Activated CD4-positive, alpha-beta memory T cell treated with anti-CD3 and anti-CD28 coated beads, Interleukin-2, amount 10 ng/mL, durations not matched to agents 7 days and 5 days (primary cell): ENCODE data around the gene MTMR11. TPM values are rescaled to one million over a fixed set of nuclear protein-coding genes. Genes with fewer than 3 reads are reported as not detected.
A peak's percentile ranks its signal among the peaks of the same experiment; 100 is the strongest.

Source experiments
- CTCF ChIA-PET: fragments of 350-600 bp; sonication (Branson Sonifier 250); formaldehyde crosslinking; loops from one replicate; lab custom pipeline; 2021; ENCODE audit warnings: antibody characterized with exemption, inconsistent platforms; lab: Charles Lee
- POLR2A ChIA-PET: fragments of 350-600 bp; sonication (Branson Sonifier 250); formaldehyde crosslinking; loops from one replicate; lab custom pipeline; 2021; ENCODE audit warnings: antibody characterized with exemption; lab: Charles Lee
- DNase-seq: peaks from one replicate; pipeline ENCODE4 v3.0.0-alpha.2; 2020
- H3K27ac Mint-ChIP-seq: one replicate; pipeline ENCODE4 v1.8.0; 2021; ENCODE audit warnings: mild to moderate bottlenecking, mixed read lengths
- H3K27me3 Mint-ChIP-seq: one replicate; pipeline ENCODE4 v1.8.0; 2021; ENCODE audit warnings: mixed read lengths
- H3K36me3 Mint-ChIP-seq: one replicate; pipeline ENCODE4 v1.8.0; 2021; ENCODE audit warnings: low read depth, mixed read lengths
- H3K4me1 Mint-ChIP-seq: one replicate; pipeline ENCODE4 v1.8.0; 2021; ENCODE audit warnings: mixed read lengths
- H3K4me3 Mint-ChIP-seq: one replicate; pipeline ENCODE4 v1.8.0; 2021; ENCODE audit warnings: mild to moderate bottlenecking, mixed read lengths
- H3K9me3 Mint-ChIP-seq: one replicate; pipeline ENCODE4 v1.8.0; 2021; ENCODE audit warnings: mixed read lengths
- total RNA-seq, 2 experiments: library from RNA; stranded (reverse); gene quantifications; one replicate each; pipeline ENCODE4 v1.2.3, GENCODE V29; 2021

The MTMR11 gene
- total RNA-seq, 2 experiments from 2014 or later: 19.2 to 20.7 TPM

DNA sequence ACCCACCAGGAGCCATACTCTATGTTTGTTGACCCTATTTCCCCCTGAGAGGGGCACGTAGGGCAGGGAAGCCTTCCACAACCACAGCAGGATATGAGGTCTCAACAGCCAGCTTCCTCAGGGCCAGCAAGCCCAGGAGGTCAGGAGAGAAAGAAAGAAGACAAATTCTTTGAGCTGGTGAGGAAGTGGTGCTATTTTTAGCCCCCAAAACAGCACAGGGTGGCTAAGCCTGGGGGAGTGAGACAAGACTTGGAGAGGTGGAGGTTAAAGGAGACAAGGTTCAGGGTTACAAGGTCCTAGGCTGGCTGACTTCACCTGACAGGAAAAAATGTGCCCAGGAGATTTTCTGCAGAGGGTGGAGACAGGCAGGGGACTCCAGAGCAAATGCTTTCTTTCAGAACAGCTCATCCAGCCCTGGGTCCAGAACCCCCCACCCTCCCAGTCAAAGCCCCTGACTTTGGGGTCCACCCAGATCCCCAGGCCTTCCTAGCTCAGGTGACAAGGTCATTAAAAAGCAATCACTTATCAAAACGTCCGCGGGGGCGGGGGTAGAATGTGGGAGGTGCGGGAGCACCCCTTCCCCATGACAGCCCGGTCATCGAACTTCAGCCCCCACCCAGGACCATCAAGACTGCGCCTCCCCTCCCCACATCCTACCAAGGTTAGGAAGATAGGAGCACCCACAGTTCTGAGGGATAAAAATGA is 20.3 kb downstream of the MTMR11 start:
- H3K27ac Mint-ChIP-seq: peak overlapping the region; percentile 41
- peak overlapping the region; percentile 85 for H3K4me3 Mint-ChIP-seq
- peaks cover 4% of the 10 kb centered on the region for H3K27me3 Mint-ChIP-seq
- H3K9me3 Mint-ChIP-seq: no peaks in the 10 kb centered on the region
- CTCF ChIA-PET: no interaction called here
- DNase-seq: no peak
- peaks cover 9% of the 10 kb centered on the region for H3K36me3 Mint-ChIP-seq
- H3K4me1 Mint-ChIP-seq: peaks cover 42% of the 10 kb centered on the region
- POLR2A ChIA-PET: interaction anchor here (0.6 to 5.4 kb wide), 11 partner anchors 9 to 294 kb away, joined by 3 to 42 read pairs (median 5); partner anchors contain the start of genes BOLA1 and SF3B4

GRCh38 chr1:149915429-149916192 is 21.1 kb downstream of the MTMR11 start:
- DNase-seq: no peak
- Mint-ChIP-seq H3K27ac (peak overlapping the region; percentile 41), H3K9me3 (no peaks in the 10 kb centered on the region), H3K4me3 (peak overlapping the region; percentile 85), H3K36me3 (peaks cover 9% of the 10 kb centered on the region), H3K4me1 (peaks cover 42% of the 10 kb centered on the region), H3K27me3 (peaks cover 4% of the 10 kb centered on the region)
- ChIA-PET CTCF (no interaction called here), POLR2A (interaction anchor here (0.6 to 5.4 kb wide), 11 partner anchors 10 to 294 kb away, joined by 3 to 42 read pairs (median 5); partner anchors contain the start of genes BOLA1 and SF3B4)

DNA sequence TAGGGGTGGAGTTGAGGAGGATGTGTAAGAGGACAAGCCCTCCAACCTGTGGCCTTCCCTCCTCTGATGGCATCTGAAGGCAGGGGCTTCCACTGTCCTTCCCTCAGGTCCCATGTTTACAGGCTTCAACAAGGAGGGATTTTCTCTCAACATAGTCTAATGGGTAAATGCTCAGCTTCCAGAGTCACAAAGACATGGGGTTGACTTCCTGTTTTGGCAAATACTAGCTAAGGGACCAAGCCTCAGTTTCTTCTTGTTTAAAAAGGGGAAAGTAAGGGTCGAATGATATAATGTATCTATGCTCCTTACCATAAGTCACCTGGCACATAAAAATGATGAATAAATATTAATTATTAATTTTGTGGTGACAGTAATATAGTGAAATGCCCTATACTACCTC is 22.1 kb downstream of the MTMR11 start:
- ChIA-PET CTCF (no interaction called here), POLR2A (interaction anchor here (1.0 to 5.4 kb wide), 4 partner anchors 9 to 27 kb away, joined by 3 to 42 read pairs (median 6); partner anchors contain the start of gene BOLA1)
- Mint-ChIP-seq H3K36me3 (peaks cover 9% of the 10 kb centered on the region), H3K4me3 (no peak overlapping the region), H3K27me3 (peaks cover 4% of the 10 kb centered on the region), H3K4me1 (peaks cover 42% of the 10 kb centered on the region), H3K9me3 (no peaks in the 10 kb centered on the region), H3K27ac (no peak overlapping the region)
- no peak for DNase-seq

DNA sequence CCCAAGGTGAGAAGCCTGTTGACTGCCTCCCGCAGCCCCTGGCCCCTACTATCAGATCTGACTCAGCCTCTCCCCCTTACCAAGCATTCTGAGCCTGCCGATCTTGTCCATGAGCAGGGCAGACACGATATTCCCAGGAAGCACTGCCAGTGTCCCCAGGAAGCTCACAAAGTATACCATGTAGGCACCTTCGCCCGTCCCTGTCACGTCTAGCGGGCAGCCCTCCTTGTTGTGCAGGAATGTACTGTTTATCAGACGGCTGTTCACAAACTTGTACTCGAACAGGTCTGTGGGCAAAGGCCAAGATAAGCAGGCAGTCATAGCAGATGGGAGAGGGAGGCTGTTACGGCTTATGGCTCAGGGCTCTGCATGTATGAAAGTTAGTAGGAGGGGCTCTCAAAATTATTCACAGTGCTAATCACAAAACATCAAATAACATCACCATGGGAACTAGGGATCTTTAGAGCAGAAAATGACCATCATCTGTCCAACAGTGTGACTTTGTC is 30.1 kb downstream of the MTMR11 start:
- no peak overlapping the region for H3K4me3 Mint-ChIP-seq
- peaks cover 15% of the 10 kb centered on the region for H3K36me3 Mint-ChIP-seq
- H3K27me3 Mint-ChIP-seq: no peaks in the 10 kb centered on the region
- ChIA-PET POLR2A (interaction anchor here (0.7 to 3.4 kb wide), 3 partner anchors 15 to 20 kb away, joined by 3 to 12 read pairs (median 5); a partner anchor contains a TSS), CTCF (no interaction called here)
- no peak overlapping the region for H3K27ac Mint-ChIP-seq
- no peaks in the 10 kb centered on the region for H3K9me3 Mint-ChIP-seq
- peaks cover 4% of the 10 kb centered on the region for H3K4me1 Mint-ChIP-seq
- DNase-seq: no peak

- ChIA-PET CTCF (no interaction called here), POLR2A (interaction anchor here (1.5 to 3.4 kb wide), 2 partner anchors 17 to 24 kb away, joined by 4 to 12 read pairs; partner anchors contain the start of gene SF3B4)
- no peaks in the 10 kb centered on the region for H3K27me3 Mint-ChIP-seq
- H3K4me1 Mint-ChIP-seq: peaks cover 22% of the 10 kb centered on the region
- H3K4me3 Mint-ChIP-seq: no peak overlapping the region
- H3K9me3 Mint-ChIP-seq: peaks cover 4% of the 10 kb centered on the region
- H3K36me3 Mint-ChIP-seq: peaks cover 20% of the 10 kb centered on the region
- no peak for DNase-seq
- no peak overlapping the region for H3K27ac Mint-ChIP-seq
These were observed 32.7 kb downstream of the MTMR11 start for GRCh38 chr1:149903836-149904491.

GRCh38 chr1:149899460-149900284 is 37.0 kb downstream of the MTMR11 start, which contains the start of gene BOLA1:
Gene BOLA1 (plus strand): TSS chr1:149899568. CDS start chr1:149900060, 492 bp downstream.
- ChIA-PET POLR2A (interaction anchor here (1.0 to 3.0 kb wide), 12 partner anchors 11 to 334 kb away, joined by 3 to 85 read pairs (median 3); partner anchors contain the start of genes OTUD7B, SF3B4 and VPS45), CTCF (interaction anchor here (0.7 to 2.6 kb wide), 3 partner anchors 11 to 356 kb away, joined by 3 to 17 read pairs (median 3); a partner anchor contains a TSS)
- H3K4me1 Mint-ChIP-seq: peaks cover 29% of the 10 kb centered on the region
- H3K27ac Mint-ChIP-seq: peak within 1 kb of the TSS; percentile 87
- DNase-seq: peak; percentile 86
- H3K9me3 Mint-ChIP-seq: peaks cover 4% of the 10 kb centered on the region
- H3K27me3 Mint-ChIP-seq: no peaks in the 10 kb centered on the region
- H3K36me3 Mint-ChIP-seq: peaks cover 13% of the 10 kb centered on the region
- peak within 1 kb of the TSS; percentile 83 for H3K4me3 Mint-ChIP-seq

GRCh38 chr1:149896575-149896974 is 40.1 kb downstream of the MTMR11 start:
- ChIA-PET POLR2A (interaction anchor here (0.6 to 0.7 kb wide), 2 partner anchors 9 to 305 kb away, joined by 3 read pairs; a partner anchor contains a TSS), CTCF (no interaction called here)
- H3K9me3 Mint-ChIP-seq: peaks cover 4% of the 10 kb centered on the region
- peaks cover 29% of the 10 kb centered on the region for H3K4me1 Mint-ChIP-seq
- H3K27ac Mint-ChIP-seq: no peak overlapping the region
- DNase-seq: no peak
- no peak overlapping the region for H3K4me3 Mint-ChIP-seq
- peaks cover 6% of the 10 kb centered on the region for H3K36me3 Mint-ChIP-seq
- H3K27me3 Mint-ChIP-seq: no peaks in the 10 kb centered on the region

GRCh38 chr1:149888999-149889289 is 47.7 kb downstream of the MTMR11 start:
- Mint-ChIP-seq H3K4me1 (peaks cover 10% of the 10 kb centered on the region), H3K27ac (no peak overlapping the region), H3K36me3 (no peaks in the 10 kb centered on the region), H3K27me3 (no peaks in the 10 kb centered on the region), H3K9me3 (no peaks in the 10 kb centered on the region), H3K4me3 (no peak overlapping the region)
- DNase-seq: no peak
- CTCF ChIA-PET: interaction anchor here (0.5 to 4.8 kb wide), 15 partner anchors 10 to 318 kb away, joined by 3 to 47 read pairs (median 5); partner anchors contain the start of genes BOLA1, PLEKHO1, SF3B4 and VPS45
- POLR2A ChIA-PET: interaction anchor here (0.7 to 6.9 kb wide), 24 partner anchors 10 to 345 kb away, joined by 3 to 314 read pairs (median 38); partner anchors contain the start of genes ANP32E, BOLA1, MTMR11 and OTUD7B

DNA sequence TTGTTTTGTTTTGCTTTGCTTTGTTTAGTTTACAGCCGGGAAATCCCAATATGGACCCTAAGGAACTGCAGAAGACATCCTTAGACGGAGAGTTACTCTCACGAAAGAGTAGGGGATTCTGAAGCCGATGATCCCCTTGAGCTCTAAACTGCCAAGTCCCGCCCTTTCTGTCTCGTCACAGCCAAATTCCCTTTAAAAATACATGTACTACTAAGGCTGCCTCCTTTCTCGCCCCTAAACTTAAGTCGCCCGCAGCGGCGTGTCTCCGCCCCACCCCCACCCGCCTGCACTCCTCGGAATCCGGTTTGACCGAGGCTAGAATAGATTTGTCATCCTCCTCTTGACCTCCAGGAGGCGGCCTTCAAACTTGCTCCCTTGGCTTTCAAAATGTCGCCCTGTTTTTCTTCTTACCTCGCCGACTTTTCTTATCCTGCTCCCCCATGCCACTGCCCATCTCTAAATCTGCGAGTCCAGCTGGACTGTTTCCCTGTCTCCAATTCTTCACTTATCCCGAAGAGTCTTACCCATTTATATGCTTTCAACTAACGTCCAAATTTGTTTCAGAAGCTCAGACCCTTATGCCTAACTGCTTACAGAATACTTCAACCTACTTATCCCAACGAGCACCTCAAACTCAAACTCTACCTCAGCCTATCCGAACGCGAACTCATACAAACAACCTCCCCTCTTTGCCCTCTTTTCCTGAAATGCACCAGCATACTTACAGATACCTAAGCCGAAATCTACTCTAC is 48.3 kb downstream of the MTMR11 start:
- H3K9me3 Mint-ChIP-seq: no peaks in the 10 kb centered on the region
- no peaks in the 10 kb centered on the region for H3K36me3 Mint-ChIP-seq

GRCh38 chr1:149887456-149888246 is 49.0 kb downstream of the MTMR11 start:
- Mint-ChIP-seq H3K9me3 (no peaks in the 10 kb centered on the region), H3K4me1 (peaks cover 10% of the 10 kb centered on the region), H3K27ac (no peak overlapping the region), H3K36me3 (no peaks in the 10 kb centered on the region), H3K27me3 (no peaks in the 10 kb centered on the region), H3K4me3 (no peak overlapping the region)
- peak; percentile 83 for DNase-seq
- CTCF ChIA-PET: interaction anchor here (0.7 to 4.8 kb wide), 17 partner anchors 12 to 348 kb away, joined by 3 to 47 read pairs (median 6); partner anchors contain the start of genes BOLA1, PLEKHO1, SF3B4 and VPS45
- POLR2A ChIA-PET: interaction anchor here (0.6 to 6.9 kb wide), 68 partner anchors 8 to 1394 kb away, joined by 3 to 314 read pairs (median 5); partner anchors contain the start of genes ANP32E, APH1A, BOLA1 and ENSA

More for the DNA sequence above, 48.3 kb downstream of the MTMR11 start:
- Mint-ChIP-seq H3K27me3 (no peaks in the 10 kb centered on the region), H3K27ac (no peak overlapping the region), H3K4me3 (no peak overlapping the region), H3K4me1 (peaks cover 10% of the 10 kb centered on the region)
- CTCF ChIA-PET: interaction anchor here (0.5 to 4.8 kb wide), 20 partner anchors 11 to 347 kb away, joined by 3 to 47 read pairs (median 5); partner anchors contain the start of genes BOLA1, PLEKHO1, SF3B4 and VPS45
- peak; percentile 88 for DNase-seq
- POLR2A ChIA-PET: interaction anchor here (0.6 to 6.9 kb wide), 53 partner anchors 9 to 1169 kb away, joined by 3 to 314 read pairs (median 10); partner anchors contain the start of genes ANP32E, APH1A, BOLA1 and MTMR11
